NCI-H2196 (cell line): Measurements from ENCODE around the gene CREBBP.

Experiments used
- DNase-seq: peaks from one replicate; lab custom pipeline; 2025; ENCODE audit not compliant: unreplicated experiment; lab: John Stamatoyannopoulos, UW

The CREBBP gene

GRCh38 chr16:3879887-3880564 lies 487 bp downstream of the CREBBP start:
- DNase-seq = peak; percentile 63

- DNase-seq = no peak
Observed at GRCh38 chr16:3879258-3879886, 1.1 kb downstream of the CREBBP start.

GRCh38 chr16:3878610-3879009 lies 1.9 kb downstream of the CREBBP start:
- no peak for DNase-seq

- no peak for DNase-seq
Observed at GRCh38 chr16:3876695-3877094, 3.8 kb downstream of the CREBBP start.

GRCh38 chr16:3876160-3876559 lies 4.4 kb downstream of the CREBBP start:
- no peak for DNase-seq

- DNase-seq = no peak
Observed at GRCh38 chr16:3874794-3875692, 5.5 kb downstream of the CREBBP start.

- DNase-seq = no peak
Observed at GRCh38 chr16:3874242-3874641, 6.3 kb downstream of the CREBBP start.

- DNase-seq = no peak
Observed at GRCh38 chr16:3873482-3874173, 6.9 kb downstream of the CREBBP start.

- no peak for DNase-seq
Observed at GRCh38 chr16:3872216-3872895, 8.2 kb downstream of the CREBBP start.

GRCh38 chr16:3868967-3869366 lies 11.5 kb downstream of the CREBBP start:
- no peak for DNase-seq

- DNase-seq = no peak
Observed at GRCh38 chr16:3868556-3868955, 12.0 kb downstream of the CREBBP start.

- DNase-seq = no peak
Observed at GRCh38 chr16:3866703-3867431, 13.6 kb downstream of the CREBBP start.

- no peak for DNase-seq
Observed at GRCh38 chr16:3865241-3865640, 15.3 kb downstream of the CREBBP start.

- no peak for DNase-seq
Observed at GRCh38 chr16:3864562-3864961, 16.0 kb downstream of the CREBBP start.

- DNase-seq = no peak
Observed at GRCh38 chr16:3863587-3863986, 16.9 kb downstream of the CREBBP start.

- DNase-seq = no peak
Observed at GRCh38 chr16:3861808-3862451, 18.6 kb downstream of the CREBBP start.

GRCh38 chr16:3859889-3860288 lies 20.6 kb downstream of the CREBBP start:
- no peak for DNase-seq

GRCh38 chr16:3858801-3859200 lies 21.7 kb downstream of the CREBBP start:
- DNase-seq = no peak

GRCh38 chr16:3857189-3858043 lies 23.1 kb downstream of the CREBBP start:
- no peak for DNase-seq
